Stimulated activated CD8-positive, alpha-beta memory T cell treated with anti-CD3 and anti-CD28 coated beads, Interleukin-15, amount 100 ng/mL, for 48 hours (primary cell): ENCODE measurements around the gene FBL.
"Not testable (repeated sequence)": the region's sequence is repeated elsewhere in the genome, so short reads cannot be mapped to it uniquely, and the experiment has no call there.

Experiments
- DNase-seq, 2 donors: peaks; one replicate each; pipeline ENCODE4 v3.0.0-alpha.2; 2020; ENCODE audit warnings: low read depth in 2 of 2

FBL gene

GRCh38 chr19:39845933-39846677 lies at the start of gene FBL:
Gene FBL, minus strand, starts transcription at chr19:39846379. Its CDS starts 79 bp downstream, at chr19:39846300.
- DNase-seq, result peak; percentile 94

- DNase-seq, result not testable (repeated sequence)
These were observed 48.9 kb upstream of the FBL start for GRCh38 chr19:39895096-39895495.

- not testable (repeated sequence) for DNase-seq
These were observed 48.0 kb upstream of the FBL start for GRCh38 chr19:39894236-39894606.

GRCh38 chr19:39893366-39894235 lies 47.4 kb upstream of the FBL start:
- DNase-seq, result peak; percentile 8 to 44

GRCh38 chr19:39892506-39892902 lies 46.3 kb upstream of the FBL start:
- not testable (repeated sequence) for DNase-seq

GRCh38 chr19:39891660-39892505 lies 45.7 kb upstream of the FBL start:
- not testable (repeated sequence) for DNase-seq

- no peak for DNase-seq
These were observed 44.8 kb upstream of the FBL start for GRCh38 chr19:39890755-39891551.

- not testable (repeated sequence) for DNase-seq
These were observed 43.9 kb upstream of the FBL start for GRCh38 chr19:39889872-39890754.

GRCh38 chr19:39887456-39887951 lies 41.3 kb upstream of the FBL start:
- not testable (repeated sequence) for DNase-seq

- not testable (repeated sequence) for DNase-seq
These were observed 39.8 kb upstream of the FBL start for GRCh38 chr19:39885821-39886554.

GRCh38 chr19:39884721-39885120 lies 38.5 kb upstream of the FBL start:
- not testable (repeated sequence) for DNase-seq

- DNase-seq, result not testable (repeated sequence)
These were observed 36.5 kb upstream of the FBL start for GRCh38 chr19:39882645-39883044.

- DNase-seq, result peak in 1 of 2 donors; percentile 17
These were observed 35.4 kb upstream of the FBL start for GRCh38 chr19:39881495-39882110.

- DNase-seq, result not testable (repeated sequence)
These were observed 34.1 kb upstream of the FBL start for GRCh38 chr19:39880241-39880640.

GRCh38 chr19:39879796-39880195 lies 33.6 kb upstream of the FBL start:
- DNase-seq, result not testable (repeated sequence)

GRCh38 chr19:39878866-39879265 lies 32.7 kb upstream of the FBL start:
- not testable (repeated sequence) for DNase-seq

- DNase-seq, result no peak
These were observed 32.2 kb upstream of the FBL start for GRCh38 chr19:39878398-39878797.

GRCh38 chr19:39877982-39878381 lies 31.8 kb upstream of the FBL start:
- not testable (repeated sequence) for DNase-seq

- DNase-seq, result peak in 1 of 2 donors; percentile 22
These were observed 31.3 kb upstream of the FBL start for GRCh38 chr19:39877488-39877887.
